HepG2 (cell line): Measurements from ENCODE around the gene SNX18. TPM values are rescaled to one million over a fixed set of nuclear protein-coding genes. Genes with fewer than 3 reads are reported as not detected.

Experiments
- ATAC-seq: fragments of 200-7000 bp; cut with Tn5 transposase; 3 replicates; pipeline ENCODE4 v1.9.1; 2020; ENCODE audit warnings: mild to moderate bottlenecking, moderate library complexity
- BruUV-seq: library from RNA; stranded (reverse); fragments of 400-500 nt; replicated peaks from 2 replicates; lab custom pipeline; 2021; lab: Mats Ljungman, UMichigan
- CTCF ChIA-PET: fragments of 300-600 bp; formaldehyde crosslinking; extraction: SDS; loops from one replicate; lab custom pipeline; 2021; ENCODE audit warnings: low total read pairs, inconsistent platforms, low intra/inter-chr PET ratio; lab: Yijun Ruan, JAX
- POLR2A ChIA-PET: fragments of 350-600 bp; sonication (Branson Sonifier 250); formaldehyde crosslinking; loops from one replicate; lab custom pipeline; 2020; ENCODE audit warnings: antibody characterized with exemption, inconsistent platforms; lab: Yijun Ruan, JAX
- DNase-seq: peaks from one replicate; pipeline ENCODE4 v3.0.0-alpha.2; 2015; ENCODE audit warnings: low spot score
- FAIRE-seq: peaks from 3 replicates; lab custom pipeline; 2011; peaks lifted over from hg19 to GRCh38; lab: Jason Lieb, UNC
- H2AFZ ChIP-seq: one replicate; pipeline ENCODE4 v1.6.1; 2011; ENCODE audit warnings: low read length, inconsistent platforms
- H3K27ac ChIP-seq: fragments of 300-600 bp; 3 replicates; pipeline ENCODE4 v1.8.0; 2011; ENCODE audit warnings: mixed run types, mild to moderate bottlenecking, mixed read lengths, low read length, inconsistent platforms; ENCODE audit not compliant: insufficient read depth; ENCODE audit errors: extremely low read length
- H3K27me3 ChIP-seq, 2 experiments: fragments of 200-600 bp in 1 of 2; 2 replicates in 1 of 2; 3 replicates in 1 of 2; pipeline versions ENCODE4 v1.6.0 to v1.8.0; 2011; ENCODE audit warnings: low read length in 2 of 2, mild to moderate bottlenecking in 2 of 2, moderate library complexity in 2 of 2, inconsistent platforms in 1 of 2; ENCODE audit not compliant: insufficient read depth in 2 of 2, control insufficient read depth in 1 of 2
- H3K36me3 ChIP-seq, 2 experiments: fragments of 200-600 bp in 1 of 2; replicated peaks in 1 of 2; 2 replicates in 1 of 2; 3 replicates in 1 of 2; pipeline versions ENCODE4 v1.5.1 to v1.8.0; 2011; ENCODE audit warnings: low read length in 2 of 2, inconsistent platforms in 1 of 2; ENCODE audit not compliant: insufficient read depth in 2 of 2, control insufficient read depth in 1 of 2
- H3K4me1 ChIP-seq: 2 replicates; pipeline ENCODE4 v1.5.1; 2012; ENCODE audit warnings: low read length, inconsistent platforms; ENCODE audit not compliant: insufficient read depth
- H3K4me2 ChIP-seq: 2 replicates; pipeline ENCODE4 v1.6.0; 2011; ENCODE audit warnings: low read depth, low read length, inconsistent platforms
- H3K4me3 ChIP-seq, 3 experiments: fragments of 200-600 bp in 1 of 3; sonication (generic), shearing (Covaris generic) in 1 of 3; replicated peaks in 1 of 3; 2 replicates each; pipeline ENCODE4 v1.5.1; 2011 to 2016; ENCODE audit warnings: low read length in 3 of 3, inconsistent platforms in 2 of 3, low read depth in 2 of 3, mild to moderate bottlenecking in 2 of 3, control low read depth in 1 of 3, mixed read lengths in 1 of 3; ENCODE audit not compliant: insufficient read depth in 1 of 3
- H3K79me2 ChIP-seq: one replicate; pipeline ENCODE4 v1.6.1; 2011; ENCODE audit warnings: low read length, inconsistent platforms; ENCODE audit not compliant: insufficient read depth
- H3K9ac ChIP-seq: 2 replicates; pipeline ENCODE4 v1.6.0; 2011; ENCODE audit warnings: mild to moderate bottlenecking, low read depth, low read length, inconsistent platforms; ENCODE audit not compliant: insufficient read depth
- H3K9me3 ChIP-seq: 2 replicates; pipeline ENCODE4 v1.5.1; 2012; ENCODE audit warnings: mild to moderate bottlenecking, low read length
- H4K20me1 ChIP-seq: 2 replicates; pipeline ENCODE4 v1.6.0; 2011; ENCODE audit warnings: inconsistent platforms, mild to moderate bottlenecking, low read length, moderate library complexity; ENCODE audit not compliant: insufficient read depth
- ATF7-NPFF ChIP-seq: sonication (generic); formaldehyde crosslinking; IDR thresholded peaks from 2 replicates; pipeline ENCODE4 v1.8.1; 2023; ENCODE audit warnings: mild to moderate bottlenecking, low read depth, missing genetic modification reagents, moderate library complexity
- DNMT3B ChIP-seq: conservative IDR thresholded peaks from 2 replicates; pipeline ENCODE4 v1.6.1; 2016; ENCODE audit warnings: missing biosample characterization, control low read depth
- FOXO1 ChIP-seq: sonication (generic); formaldehyde crosslinking; IDR thresholded peaks from 2 replicates; pipeline ENCODE4 v1.4.0; 2020; ENCODE audit warnings: missing genetic modification reagents
- GABPA ChIP-seq, 2 experiments: IDR thresholded peaks; 2 replicates each; pipeline ENCODE4 v1.6.1; 2011 to 2016; ENCODE audit warnings: low read depth in 2 of 2, low read length in 1 of 2, missing biosample characterization in 1 of 2, missing genetic modification characterization in 1 of 2
- GATAD2A ChIP-seq: IDR thresholded peaks from 2 replicates; pipeline ENCODE4 v1.6.1; 2016
- GMEB2 ChIP-seq: IDR thresholded peaks from 2 replicates; pipeline ENCODE4 v1.6.1; 2016; ENCODE audit warnings: missing biosample characterization, missing genetic modification reagents, low read depth
- IKZF4 ChIP-seq: sonication (generic); formaldehyde crosslinking; IDR thresholded peaks from 2 replicates; pipeline ENCODE4 v1.5.1; 2020; ENCODE audit warnings: borderline replicate concordance, mild to moderate bottlenecking, low read depth, missing genetic modification reagents; ENCODE audit errors: not compliant biosample characterization
- NFE2 ChIP-seq: sonication (generic); formaldehyde crosslinking; IDR thresholded peaks from 2 replicates; pipeline ENCODE4 v1.4.0; 2020; ENCODE audit warnings: missing genetic modification reagents
- SATB2 ChIP-seq: sonication (generic); formaldehyde crosslinking; IDR thresholded peaks from 2 replicates; pipeline ENCODE4 v1.5.0; 2020; ENCODE audit warnings: missing genetic modification reagents
- TBL1XR1 ChIP-seq: fragments of 150-350 bp; IDR thresholded peaks from 2 replicates; pipeline ENCODE4 v1.6.1; 2014; ENCODE audit warnings: borderline replicate concordance, low read length; ENCODE audit not compliant: partially characterized antibody
- ZNF264 ChIP-seq: sonication (generic); formaldehyde crosslinking; IDR thresholded peaks from 2 replicates; pipeline ENCODE4 v1.4.0; 2020; ENCODE audit warnings: missing genetic modification reagents
- ZSCAN25 ChIP-seq: sonication (generic); formaldehyde crosslinking; IDR thresholded peaks from 2 replicates; pipeline ENCODE4 v1.8.0; 2022; ENCODE audit warnings: mild to moderate bottlenecking, missing genetic modification reagents
- WGBS: methylation state at CpG from one replicate; pipeline ENCODE4 v1.1.6; 2017; ENCODE audit warnings: low lambda C conversion rate; 5-methylcytosine and 5-hydroxymethylcytosine counted together
- in situ Hi-C: cut with HindIII; loops from 2 replicates; pipeline ENCODE4 v1.10.0; 2017; ENCODE audit warnings: low pct_unique_long_range_greater_than_20kb; ENCODE audit not compliant: extremely low pct_ligation_motif_present
- intact Hi-C: fragments of 100-400 bp; cut with micrococcal nuclease; formaldehyde crosslinking; loops from one replicate; pipeline ENCODE4 v1.10.0; 2022; ENCODE audit not compliant: unreplicated experiment
- polyA plus RNA-seq, 8 experiments: library from polyadenylated mRNA; depleted of rRNA in 3 of 8; stranded (reverse) in 7 of 8; unstranded in 1 of 8; fragments of >200 nt; fragmentation: Illumina TruSeq in 4 of 8; extraction: Trizol in 4 of 8; gene quantifications; 2 replicates each; pipeline versions ENCODE4 v1.2.1 to v1.2.3, GENCODE V29; 2011 to 2016; ENCODE audit warnings: low read depth in 4 of 8, missing spikeins in 1 of 8, mixed read lengths in 1 of 8; ENCODE audit not compliant: insufficient read depth in 1 of 8
- total RNA-seq, 5 experiments: library from RNA; depleted of rRNA; stranded (reverse); fragments of >200 nt; fragmentation: Illumina TruSeq; extraction: Trizol; gene quantifications; 2 replicates each; pipeline ENCODE4 v1.2.3, GENCODE V29; 2016; ENCODE audit warnings: low read depth in 1 of 5
- TF ChIP-seq, protein P1 (sequence below): sonication (generic); formaldehyde crosslinking; IDR thresholded peaks from 2 replicates; pipeline ENCODE4 v1.8.1; 2023; ENCODE audit warnings: mild to moderate bottlenecking, moderate library complexity, missing genetic modification reagents
- TF ChIP-seq, protein P2 (sequence below): sonication (generic); formaldehyde crosslinking; IDR thresholded peaks from 2 replicates; pipeline ENCODE4 v1.4.0; 2020; ENCODE audit warnings: missing genetic modification reagents
- TF ChIP-seq, protein P3 (sequence below): sonication (generic); formaldehyde crosslinking; IDR thresholded peaks from 2 replicates; pipeline ENCODE4 v1.5.1; 2020; ENCODE audit warnings: missing genetic modification reagents, mild to moderate bottlenecking, borderline replicate concordance

The SNX18 gene
- total and polyA plus RNA-seq, 2 of the 13 experiments (the other 11 are each of a cell fraction or from before 2014, with no cell fraction given), result 2.3 to 6.2 TPM

DNA sequence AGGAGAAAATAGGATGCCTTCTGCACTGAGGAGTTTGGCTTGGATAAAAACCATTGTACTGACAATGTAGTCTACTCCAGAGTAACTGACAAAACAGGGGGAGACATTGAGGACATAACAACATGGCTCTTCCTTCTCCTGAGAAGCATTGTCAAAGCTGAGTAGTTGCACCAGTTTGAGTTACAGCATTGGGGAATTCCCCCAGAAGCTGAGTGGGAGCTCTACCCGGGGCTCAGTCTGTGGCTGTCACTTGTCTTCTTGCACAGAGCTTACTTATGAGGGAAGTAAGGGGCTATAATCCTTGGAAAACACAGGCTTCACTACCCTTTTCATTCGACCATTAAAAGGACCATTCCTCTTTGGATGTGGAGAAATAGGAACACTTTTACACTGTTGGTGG is 40.9 kb upstream of the SNX18 start:
- no peak for TF ChIP-seq ATF7-NPFF
- TF ChIP-seq GMEB2 (CRISPR knock-in tag), result no peak
- TF ChIP-seq IKZF4 (CRISPR knock-in tag), result no peak
- TF ChIP-seq, protein P1, sequence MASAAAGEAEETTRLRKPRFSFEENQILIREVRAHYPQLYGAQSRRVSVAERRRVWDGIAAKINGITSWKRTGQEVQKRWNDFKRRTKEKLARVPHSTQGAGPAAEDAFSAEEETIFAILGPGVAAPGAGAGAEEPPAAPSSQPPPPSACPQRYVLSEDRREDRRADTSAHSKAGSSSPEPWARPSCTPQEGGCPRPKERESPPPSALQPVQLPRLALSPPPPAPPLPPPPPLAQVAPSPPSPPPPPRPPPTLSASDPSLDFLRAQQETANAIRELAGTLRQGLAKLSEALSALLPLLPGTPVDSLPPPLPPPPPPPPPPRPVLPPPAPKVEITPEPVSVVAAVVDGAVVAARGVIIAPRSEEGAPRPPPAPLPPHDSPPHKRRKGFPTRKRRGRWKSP (CRISPR knock-in tag), result no peak
- TF ChIP-seq ZSCAN25 (CRISPR knock-in tag), result no peak
- TF ChIP-seq TBL1XR1, result no peak
- TF ChIP-seq SATB2 (CRISPR knock-in tag), result no peak
- TF ChIP-seq DNMT3B (CRISPR knock-in tag), result no peak
- no peak for TF ChIP-seq NFE2 (CRISPR knock-in tag)
- TF ChIP-seq, protein P2, sequence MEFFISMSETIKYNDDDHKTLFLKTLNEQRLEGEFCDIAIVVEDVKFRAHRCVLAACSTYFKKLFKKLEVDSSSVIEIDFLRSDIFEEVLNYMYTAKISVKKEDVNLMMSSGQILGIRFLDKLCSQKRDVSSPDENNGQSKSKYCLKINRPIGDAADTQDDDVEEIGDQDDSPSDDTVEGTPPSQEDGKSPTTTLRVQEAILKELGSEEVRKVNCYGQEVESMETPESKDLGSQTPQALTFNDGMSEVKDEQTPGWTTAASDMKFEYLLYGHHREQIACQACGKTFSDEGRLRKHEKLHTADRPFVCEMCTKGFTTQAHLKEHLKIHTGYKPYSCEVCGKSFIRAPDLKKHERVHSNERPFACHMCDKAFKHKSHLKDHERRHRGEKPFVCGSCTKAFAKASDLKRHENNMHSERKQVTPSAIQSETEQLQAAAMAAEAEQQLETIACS (CRISPR knock-in tag), result no peak
- TF ChIP-seq GATAD2A, result no peak
- TF ChIP-seq GABPA (IDR thresholded peaks at IDR 0.05; ENCODE audit: low read depth, low read length), result no peak
- no peak for TF ChIP-seq GABPA (CRISPR knock-in tag; IDR thresholded peaks at IDR 0.05; ENCODE audit: low read depth)
- no peak for TF ChIP-seq ZNF264 (CRISPR knock-in tag)
- no peak for TF ChIP-seq FOXO1 (CRISPR knock-in tag)
- TF ChIP-seq, protein P3, sequence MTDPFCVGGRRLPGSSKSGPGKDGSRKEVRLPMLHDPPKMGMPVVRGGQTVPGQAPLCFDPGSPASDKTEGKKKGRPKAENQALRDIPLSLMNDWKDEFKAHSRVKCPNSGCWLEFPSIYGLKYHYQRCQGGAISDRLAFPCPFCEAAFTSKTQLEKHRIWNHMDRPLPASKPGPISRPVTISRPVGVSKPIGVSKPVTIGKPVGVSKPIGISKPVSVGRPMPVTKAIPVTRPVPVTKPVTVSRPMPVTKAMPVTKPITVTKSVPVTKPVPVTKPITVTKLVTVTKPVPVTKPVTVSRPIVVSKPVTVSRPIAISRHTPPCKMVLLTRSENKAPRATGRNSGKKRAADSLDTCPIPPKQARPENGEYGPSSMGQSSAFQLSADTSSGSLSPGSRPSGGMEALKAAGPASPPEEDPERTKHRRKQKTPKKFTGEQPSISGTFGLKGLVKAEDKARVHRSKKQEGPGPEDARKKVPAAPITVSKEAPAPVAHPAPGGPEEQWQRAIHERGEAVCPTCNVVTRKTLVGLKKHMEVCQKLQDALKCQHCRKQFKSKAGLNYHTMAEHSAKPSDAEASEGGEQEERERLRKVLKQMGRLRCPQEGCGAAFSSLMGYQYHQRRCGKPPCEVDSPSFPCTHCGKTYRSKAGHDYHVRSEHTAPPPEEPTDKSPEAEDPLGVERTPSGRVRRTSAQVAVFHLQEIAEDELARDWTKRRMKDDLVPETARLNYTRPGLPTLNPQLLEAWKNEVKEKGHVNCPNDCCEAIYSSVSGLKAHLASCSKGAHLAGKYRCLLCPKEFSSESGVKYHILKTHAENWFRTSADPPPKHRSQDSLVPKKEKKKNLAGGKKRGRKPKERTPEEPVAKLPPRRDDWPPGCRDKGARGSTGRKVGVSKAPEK (CRISPR knock-in tag), result no peak
- H3K27ac ChIP-seq, result no peak overlapping the region
- no peaks in the 10 kb centered on the region for H3K36me3 ChIP-seq
- POLR2A ChIA-PET, result no interaction called here
- DNase-seq (no peak), FAIRE-seq (no peak), ATAC-seq (no peak)
- H3K4me3 ChIP-seq, result no peak overlapping the region
- no peaks in the 10 kb centered on the region for H3K4me1 ChIP-seq
- H2AFZ ChIP-seq, result no peak overlapping the region
- H3K4me2 ChIP-seq, result no peak overlapping the region
- no peaks in the 10 kb centered on the region; a peak in 1 of 5 replicates for H3K27me3 ChIP-seq
- in situ Hi-C loops (no loop called here), intact Hi-C loops (no loop called here)
- WGBS, result 0% methylated on average over 2 of the region's 2 CpGs
- CTCF ChIA-PET, result no interaction called here
- H3K79me2 ChIP-seq, result no peaks in the 10 kb centered on the region
- H4K20me1 ChIP-seq, result no peaks in the 10 kb centered on the region
- no peaks in the 10 kb centered on the region for H3K9me3 ChIP-seq
- no peak overlapping the region for H3K9ac ChIP-seq
- no TSS peak for BruUV-seq
